H9 (cell line): ENCODE results near the gene GUCY1A1. TPM values are rescaled to one million over a fixed set of nuclear protein-coding genes. Genes with fewer than 3 reads are reported as not detected.

ENCODE experiments used
- DNase-seq: peaks from one replicate; pipeline ENCODE4 v3.0.0-alpha.2; 2017
- H2AFZ ChIP-seq: one replicate; pipeline ENCODE4 v1.6.1; 2013; ENCODE audit warnings: mild to moderate bottlenecking, low read length, control low read depth, moderate library complexity
- H2AK5ac ChIP-seq: 2 replicates; pipeline ENCODE4 v1.6.1; 2013; ENCODE audit warnings: low read length, control low read depth, mixed read lengths; ENCODE audit not compliant: insufficient read length
- H2BK120ac ChIP-seq: one replicate; pipeline ENCODE4 v1.6.1; 2013; ENCODE audit warnings: low read depth, mild to moderate bottlenecking, low read length, control low read depth, inconsistent platforms; ENCODE audit not compliant: poor library complexity, severe bottlenecking
- H2BK12ac ChIP-seq: 2 replicates; pipeline ENCODE4 v1.6.1; 2013; ENCODE audit warnings: low read length, control low read depth, mixed read lengths, low read depth; ENCODE audit not compliant: insufficient read length
- H2BK15ac ChIP-seq: 2 replicates; pipeline ENCODE4 v1.6.1; 2013; ENCODE audit warnings: low read depth, low read length, control low read depth
- H2BK20ac ChIP-seq: one replicate; pipeline ENCODE4 v1.6.1; 2013; ENCODE audit warnings: low read depth, mild to moderate bottlenecking, low read length, control low read depth, inconsistent platforms; ENCODE audit not compliant: poor library complexity, severe bottlenecking
- H2BK5ac ChIP-seq: 2 replicates; pipeline ENCODE4 v1.6.1; 2013; ENCODE audit warnings: low read length, control low read depth, mixed read lengths; ENCODE audit not compliant: insufficient read length
- H3K14ac ChIP-seq: 2 replicates; pipeline ENCODE4 v1.6.1; 2013; ENCODE audit warnings: low read length, control low read depth; ENCODE audit not compliant: insufficient read depth
- H3K18ac ChIP-seq: 2 replicates; pipeline ENCODE4 v1.6.1; 2013; ENCODE audit warnings: low read depth, mild to moderate bottlenecking, mixed read lengths, low read length, control low read depth; ENCODE audit not compliant: insufficient read length
- H3K23ac ChIP-seq: 2 replicates; pipeline ENCODE4 v1.6.1; 2013; ENCODE audit warnings: low read length, control low read depth, mixed read lengths, low read depth; ENCODE audit not compliant: insufficient read length
- H3K23me2 ChIP-seq: 2 replicates; pipeline ENCODE4 v1.6.1; 2013; ENCODE audit warnings: low read depth, mild to moderate bottlenecking, mixed read lengths, low read length, control low read depth; ENCODE audit not compliant: insufficient read length, poor library complexity, severe bottlenecking
- H3K27ac ChIP-seq: 2 replicates; pipeline ENCODE4 v1.5.1; 2013; ENCODE audit warnings: low read length, control low read depth, mixed read lengths, low read depth; ENCODE audit not compliant: insufficient read length
- H3K27me3 ChIP-seq: 2 replicates; pipeline ENCODE4 v1.6.1; 2013; ENCODE audit warnings: low read length, control low read depth, inconsistent platforms; ENCODE audit not compliant: insufficient read depth
- H3K4ac ChIP-seq: 2 replicates; pipeline ENCODE4 v1.6.1; 2013; ENCODE audit warnings: low read depth, mild to moderate bottlenecking, control low read depth, inconsistent platforms, low read length, moderate library complexity
- H3K4me1 ChIP-seq: 2 replicates; pipeline ENCODE4 v1.6.1; 2013; ENCODE audit warnings: low read length, control low read depth, inconsistent platforms; ENCODE audit not compliant: insufficient read depth
- H3K4me2 ChIP-seq: 2 replicates; pipeline ENCODE4 v1.6.1; 2013; ENCODE audit warnings: low read length, control low read depth, mixed read lengths; ENCODE audit not compliant: insufficient read length, insufficient read depth
- H3K56ac ChIP-seq: 2 replicates; pipeline ENCODE4 v1.6.1; 2013; ENCODE audit warnings: low read depth, mild to moderate bottlenecking, mixed read lengths, low read length, control low read depth; ENCODE audit not compliant: insufficient read length
- H3K79me1 ChIP-seq: 2 replicates; pipeline ENCODE4 v1.6.1; 2013; ENCODE audit warnings: low read depth, mild to moderate bottlenecking, moderate library complexity, low read length, control low read depth, inconsistent platforms; ENCODE audit not compliant: insufficient read depth, poor library complexity, severe bottlenecking
- H3K79me2 ChIP-seq: 2 replicates; pipeline ENCODE4 v1.6.1; 2013; ENCODE audit warnings: low read length, control low read depth, inconsistent platforms; ENCODE audit not compliant: insufficient read depth
- H3K9ac ChIP-seq: 2 replicates; pipeline ENCODE4 v1.6.1; 2013; ENCODE audit warnings: low read length, control low read depth, mixed read lengths; ENCODE audit not compliant: insufficient read length; ENCODE audit errors: extremely low read depth
- H3K9me3 ChIP-seq: one replicate; pipeline ENCODE4 v1.6.1; 2013; ENCODE audit warnings: low read depth, low read length, inconsistent platforms; ENCODE audit not compliant: control insufficient read depth
- H3T11ph ChIP-seq: one replicate; pipeline ENCODE4 v1.6.1; 2013; ENCODE audit warnings: mild to moderate bottlenecking, low read length, control low read depth, inconsistent platforms
- H4K20me1 ChIP-seq: one replicate; pipeline ENCODE4 v1.6.1; 2013; ENCODE audit not compliant: control insufficient read depth, insufficient read length, insufficient read depth
- H4K5ac ChIP-seq: 2 replicates; pipeline ENCODE4 v1.6.1; 2013; ENCODE audit warnings: low read depth, mild to moderate bottlenecking, mixed read lengths, low read length, control low read depth; ENCODE audit not compliant: insufficient read length
- H4K8ac ChIP-seq: replicated peaks from 2 replicates; pipeline ENCODE4 v1.6.1; 2013; ENCODE audit warnings: low read length, control low read depth, mixed read lengths, low read depth; ENCODE audit not compliant: insufficient read length
- H4K91ac ChIP-seq: 2 replicates; pipeline ENCODE4 v1.6.1; 2013; ENCODE audit warnings: low read depth, mild to moderate bottlenecking, moderate library complexity, mixed read lengths, low read length, control low read depth; ENCODE audit not compliant: insufficient read length
- H3K27ac Mint-ChIP-seq, 3 experiments: 2 replicates in 2 of 3; 3 replicates in 1 of 3; pipeline ENCODE4 v1.8.0; 2020 to 2021; ENCODE audit warnings: mixed read lengths in 3 of 3, mild to moderate bottlenecking in 1 of 3, moderate library complexity in 1 of 3
- H3K27me3 Mint-ChIP-seq: 2 replicates; pipeline ENCODE4 v1.8.0; 2021; ENCODE audit warnings: low read depth, mild to moderate bottlenecking, moderate library complexity, mixed read lengths
- H3K36me3 Mint-ChIP-seq, 3 experiments: 2 replicates in 2 of 3; 3 replicates in 1 of 3; pipeline ENCODE4 v1.8.0; 2020 to 2021; ENCODE audit warnings: low read depth in 3 of 3, mixed read lengths in 3 of 3; ENCODE audit not compliant: insufficient read depth in 1 of 3
- H3K4me1 Mint-ChIP-seq, 2 experiments: 2 replicates each; pipeline ENCODE4 v1.8.0; 2020; ENCODE audit warnings: mixed read lengths in 2 of 2
- H3K4me3 Mint-ChIP-seq, 2 experiments: 2 replicates in 1 of 2; 3 replicates in 1 of 2; pipeline ENCODE4 v1.8.0; 2020 to 2021; ENCODE audit warnings: mild to moderate bottlenecking in 2 of 2, mixed read lengths in 2 of 2, moderate library complexity in 1 of 2
- H3K9me3 Mint-ChIP-seq, 2 experiments: 2 replicates in 1 of 2; 3 replicates in 1 of 2; pipeline ENCODE4 v1.8.0; 2020; ENCODE audit warnings: mild to moderate bottlenecking in 2 of 2, mixed read lengths in 2 of 2, moderate library complexity in 1 of 2
- CTCF ChIP-seq: fragments of 200-600 bp; sonication (generic); conservative IDR thresholded peaks from 3 replicates; pipeline ENCODE4 v1.8.0; 2021; ENCODE audit warnings: antibody characterized with exemption, mild to moderate bottlenecking
- WGBS: extraction: QIAGEN DNeasy Blood & Tissue Kit; methylation state at CpG from one replicate; pipeline ENCODE4 v1.1.7; 2013; ENCODE audit warnings: missing lambda C conversion rate, low lambda C conversion rate, mixed read lengths; ENCODE audit not compliant: insufficient read length; ENCODE audit errors: extremely low coverage; 5-methylcytosine and 5-hydroxymethylcytosine counted together
- total RNA-seq: library from RNA; stranded (reverse); gene quantifications from 2 replicates; pipeline ENCODE4 v1.2.1, GENCODE V29; 2021

GUCY1A1 gene
- total RNA-seq, 1 experiment from 2014 or later = not detected

- Histone ChIP-seq H3K9me3 (no peaks in the 10 kb centered on the region), H3K27me3 (no peaks in the 10 kb centered on the region), H3K23me2 (no peaks in the 10 kb centered on the region), H3K4me2 (no peak overlapping the region), H4K8ac (no peak overlapping the region), H3K23ac (no peak overlapping the region), H3K4ac (no peak overlapping the region), H4K91ac (no peak overlapping the region), H3K27ac (no peak overlapping the region), H2BK12ac (no peak overlapping the region), H3K14ac (no peak overlapping the region), H3K18ac (no peak overlapping the region), H4K20me1 (no peaks in the 10 kb centered on the region), H2BK20ac (no peak overlapping the region), H2BK15ac (no peak overlapping the region), H2BK5ac (no peak overlapping the region), H3K79me2 (no peaks in the 10 kb centered on the region), H4K5ac (no peak overlapping the region), H3K4me1 (no peaks in the 10 kb centered on the region), H2AFZ (no peak overlapping the region), H2BK120ac (no peak overlapping the region), H3T11ph (no peak overlapping the region), H3K79me1 (no peaks in the 10 kb centered on the region), H3K56ac (no peak overlapping the region), H2AK5ac (no peak overlapping the region), H3K9ac (no peak overlapping the region)
- WGBS = no CpG with 5 or more reads among the region's 1 CpG
- no peaks in the 10 kb centered on the region for H3K4me1 Mint-ChIP-seq
- no peaks in the 10 kb centered on the region for H3K9me3 Mint-ChIP-seq
- no peaks in the 10 kb centered on the region for H3K36me3 Mint-ChIP-seq
- H3K4me3 Mint-ChIP-seq = no peak overlapping the region
- H3K27me3 Mint-ChIP-seq = peaks cover 6% of the 10 kb centered on the region
- TF ChIP-seq CTCF = no peak
- no peak overlapping the region for H3K27ac Mint-ChIP-seq
- DNase-seq = no peak
Observed at GRCh38 chr4:155711556-155711955, 44.9 kb downstream of the GUCY1A1 start.
